Heart left ventricle (tissue), 13 donors: ENCODE data around the gene SPOCK2.

ENCODE experiments used
- CTCF ChIP-seq, 12 donors: fragments of 200-600 bp; sonication (generic) in 4 of 12; IDR thresholded peaks; one replicate each; pipeline versions ENCODE4 v1.5.0 to v1.8.0; 2018 to 2022; ENCODE audit warnings: antibody characterized with exemption in 12 of 12, mild to moderate bottlenecking in 5 of 12
- POLR2A ChIP-seq, 2 donors: fragments of 450-650 bp; IDR thresholded peaks; one replicate each; pipeline ENCODE4 v1.6.1; 2017; ENCODE audit warnings: antibody characterized with exemption in 2 of 2, mild to moderate bottlenecking in 2 of 2, moderate library complexity in 2 of 2
- donor health status: ischemic (EF 13 %, LVEDD 7.1; RV severe dilation, severe dysfunction).
- donor health status: DM: no; HTN: yes; CAD: no.
- donor health status: DM: no; HTN: no; CAD: no.
- donor health status: ischemic (EF 25% LVEDD 6.9; RV normal size, moderate dysfunction).
- donor health status: ischemic (EF 25% LVEDD 5.7; RV mildly dilated, moderate dysfunction).
- donor health status: ischemic (EF 35%, LVEDD 5.7; RV mildly dilated, moderate dysfunction).
- donor health status: nonischemic (EF 11% LVEDD 7.7; RV severe dilation, severe dysfunction).
- donor health status: DM: yes; HTN: yes; CAD: no.
- donor health status: PGD.
- donor health status: ischemic (EF 29% LVEDD 5.4; RV normal size, mild dysfunction).
- donor health status: nonischemic (EF 23%, LVEDD 6.1; RV moderate dilation, normal function).

DNA sequence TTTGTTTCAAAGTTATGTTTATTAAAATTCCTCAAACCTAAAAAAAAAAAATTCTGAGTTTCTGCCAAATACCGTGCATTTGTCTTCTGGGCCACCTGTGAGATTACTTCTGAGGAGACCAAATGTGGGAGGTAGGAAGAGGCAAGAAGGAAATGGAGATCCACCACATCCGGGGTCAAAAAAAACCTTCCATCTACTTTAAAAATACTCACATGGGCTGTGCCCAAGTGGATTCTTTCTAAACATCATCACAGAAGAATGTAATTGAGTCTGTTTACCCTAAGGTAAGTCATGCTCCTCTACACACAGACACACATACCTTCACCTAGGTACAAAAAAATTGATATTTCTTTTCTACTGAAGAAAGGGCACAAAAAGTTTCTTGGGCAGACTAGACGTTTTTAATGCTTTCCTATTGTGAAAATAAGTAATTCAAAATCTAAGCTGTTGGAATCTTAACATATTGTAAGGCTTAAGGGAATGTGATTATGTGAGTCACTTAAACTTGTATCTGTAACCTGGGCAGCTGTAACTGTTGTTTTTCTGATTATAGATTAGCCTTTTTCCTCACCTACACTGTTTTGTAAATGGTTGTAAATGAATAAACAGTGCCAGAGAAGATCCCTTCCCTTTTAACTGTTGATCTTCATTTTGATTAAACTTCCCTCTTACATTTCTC is 19.1 kb upstream of the SPOCK2 start:
- no peak for TF ChIP-seq CTCF (IDR thresholded peaks at IDR 0.05)
- TF ChIP-seq POLR2A (IDR thresholded peaks at IDR 0.05): no peak
